Left ventricle myocardium inferior (tissue), 1 donor: Measurements from ENCODE around the gene STK17A. TPM values are rescaled to one million over a fixed set of nuclear protein-coding genes. Genes with fewer than 3 reads are reported as not detected.
"Not testable (repeated sequence)": the region's sequence is repeated elsewhere in the genome, so short reads cannot be mapped to it uniquely, and the experiment has no call there.

Experiments
- DNase-seq: peaks from one replicate; pipeline ENCODE4 v3.0.0-alpha.2; 2020
- H3K27ac ChIP-seq: fragments of 200-600 bp; replicated peaks from 2 replicates; pipeline ENCODE4 v1.8.0; 2021
- H3K27me3 ChIP-seq: fragments of 200-600 bp; 2 replicates; pipeline ENCODE4 v1.8.0; 2021; ENCODE audit warnings: low read depth
- H3K36me3 ChIP-seq: fragments of 200-600 bp; 2 replicates; pipeline ENCODE4 v1.8.0; 2021
- H3K4me1 ChIP-seq: fragments of 200-600 bp; 2 replicates; pipeline ENCODE4 v1.8.0; 2021
- H3K4me3 ChIP-seq: fragments of 200-600 bp; 2 replicates; pipeline ENCODE4 v1.8.0; 2021; ENCODE audit warnings: mild to moderate bottlenecking, moderate library complexity
- H3K9me3 ChIP-seq: fragments of 200-600 bp; replicated peaks from 2 replicates; pipeline ENCODE4 v1.8.0; 2021
- CTCF ChIP-seq: fragments of 200-600 bp; IDR thresholded peaks from 2 replicates; pipeline ENCODE4 v1.8.0; 2021; ENCODE audit warnings: antibody characterized with exemption, mild to moderate bottlenecking, borderline replicate concordance
- intact Hi-C: fragments of 100-400 bp; cut with micrococcal nuclease; formaldehyde crosslinking; loops from one replicate; pipeline ENCODE4 v1.11.0; 2022
- total RNA-seq: library from RNA; stranded (reverse); fragmentation: NEBNext Ultra II Directional; extraction: Animal tissue kit (Norgen Biotek cat#: 25700); gene quantifications from one replicate; pipeline ENCODE4 v1.2.1, GENCODE V29; 2021
- donor health status: DM: no; HTN: yes; CAD: no; lungs with severe emphysema.

STK17A gene
- total RNA-seq, 1 donor from 2014 or later, result 32.3 TPM

- H3K27ac ChIP-seq, result no peak overlapping the region
- no peak for TF ChIP-seq CTCF
- H3K4me3 ChIP-seq, result no peak overlapping the region
Observed at GRCh38 chr7:43568529-43568928, 14.4 kb upstream of the STK17A start.

DNA sequence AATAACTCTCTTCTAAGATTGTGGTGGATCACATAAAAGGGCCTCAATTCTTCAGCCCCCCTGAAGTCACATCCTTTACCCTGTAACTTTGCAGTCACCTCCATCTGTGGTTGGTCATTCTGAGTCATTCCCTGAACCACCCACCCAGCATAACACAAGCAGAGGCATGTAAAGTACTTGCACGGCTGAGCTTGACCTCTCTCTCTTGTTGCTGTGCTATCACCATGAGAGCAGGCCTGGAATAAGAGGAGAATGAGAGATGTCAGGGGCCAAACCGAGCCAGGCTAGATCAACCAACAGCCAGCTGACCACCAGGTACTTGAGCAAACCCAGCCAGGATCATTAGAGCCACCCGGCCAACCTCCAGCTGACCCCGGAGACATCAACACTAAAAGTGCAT, 13.5 kb upstream of the STK17A start:
- H3K4me3 ChIP-seq, result no peak overlapping the region
- no peak for DNase-seq
- no peaks in the 10 kb centered on the region for H3K36me3 ChIP-seq
- TF ChIP-seq CTCF, result no peak
- no peaks in the 10 kb centered on the region for H3K27me3 ChIP-seq
- no peaks in the 10 kb centered on the region for H3K9me3 ChIP-seq
- intact Hi-C loops, result no loop called here
- H3K27ac ChIP-seq, result no peak overlapping the region
- no peaks in the 10 kb centered on the region for H3K4me1 ChIP-seq

More at GRCh38 chr7:43568529-43568928, 14.4 kb upstream of the STK17A start:
- H3K27me3 ChIP-seq, result peaks cover 4% of the 10 kb centered on the region
- H3K9me3 ChIP-seq, result no peaks in the 10 kb centered on the region
- DNase-seq, result no peak
- no peaks in the 10 kb centered on the region for H3K36me3 ChIP-seq
- intact Hi-C loops, result no loop called here
- H3K4me1 ChIP-seq, result no peaks in the 10 kb centered on the region

GRCh38 chr7:43570688-43571365, 12.1 kb upstream of the STK17A start:
- TF ChIP-seq CTCF, result no peak
- no peaks in the 10 kb centered on the region for H3K9me3 ChIP-seq
- H3K36me3 ChIP-seq, result no peaks in the 10 kb centered on the region
- H3K4me3 ChIP-seq, result no peak overlapping the region
- intact Hi-C loops, result no loop called here
- no peak for DNase-seq
- H3K4me1 ChIP-seq, result no peaks in the 10 kb centered on the region
- no peak overlapping the region for H3K27ac ChIP-seq
- H3K27me3 ChIP-seq, result no peaks in the 10 kb centered on the region

DNA sequence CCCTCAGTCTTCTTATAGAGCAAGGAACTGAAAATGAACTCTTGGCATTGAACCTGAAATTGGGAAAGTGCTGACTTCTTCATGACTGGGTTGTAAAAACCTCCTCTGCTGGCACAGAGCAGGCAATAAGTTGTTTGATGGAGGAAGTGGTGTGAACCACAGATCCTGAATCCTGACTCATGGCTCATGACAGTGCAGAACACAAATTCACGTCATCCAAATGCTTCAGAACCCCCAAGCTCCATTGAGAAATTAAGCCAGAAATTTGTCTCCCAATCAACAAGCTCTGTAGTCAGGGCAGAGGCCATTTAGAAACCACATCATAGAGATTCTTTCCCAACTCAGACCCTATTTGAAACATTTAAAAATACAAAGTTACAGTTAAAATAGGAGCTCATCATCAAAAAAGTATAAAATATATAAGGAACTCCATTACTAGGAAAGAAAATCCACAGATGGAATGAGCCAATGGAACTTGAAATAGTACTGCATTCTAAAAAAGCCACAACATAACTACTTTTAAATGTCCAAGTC, 10.3 kb upstream of the STK17A start:
- DNase-seq, result no peak
- Histone ChIP-seq H3K27me3 (no peaks in the 10 kb centered on the region), H3K36me3 (no peaks in the 10 kb centered on the region), H3K9me3 (no peaks in the 10 kb centered on the region), H3K4me3 (no peak overlapping the region), H3K4me1 (no peaks in the 10 kb centered on the region), H3K27ac (no peak overlapping the region)
- intact Hi-C loops, result no loop called here
- TF ChIP-seq CTCF, result no peak

GRCh38 chr7:43573832-43574231, 9.1 kb upstream of the STK17A start:
- H3K27ac ChIP-seq, H3K27me3 ChIP-seq, H3K36me3 ChIP-seq, intact Hi-C loops, H3K4me1 ChIP-seq, DNase-seq, H3K9me3 ChIP-seq, H3K4me3 ChIP-seq: not testable (repeated sequence)

GRCh38 chr7:43575506-43575905, 7.4 kb upstream of the STK17A start:
- H3K4me3 ChIP-seq, result no peak overlapping the region
- H3K27ac ChIP-seq, result no peak overlapping the region
- intact Hi-C loops, result no loop called here
- no peaks in the 10 kb centered on the region for H3K36me3 ChIP-seq
- H3K4me1 ChIP-seq, result no peaks in the 10 kb centered on the region
- no peaks in the 10 kb centered on the region for H3K27me3 ChIP-seq
- H3K9me3 ChIP-seq, result no peaks in the 10 kb centered on the region
- DNase-seq, result no peak
- TF ChIP-seq CTCF, result no peak
